ENCODE data around the gene TMA7.

Gene TMA7

DNA sequence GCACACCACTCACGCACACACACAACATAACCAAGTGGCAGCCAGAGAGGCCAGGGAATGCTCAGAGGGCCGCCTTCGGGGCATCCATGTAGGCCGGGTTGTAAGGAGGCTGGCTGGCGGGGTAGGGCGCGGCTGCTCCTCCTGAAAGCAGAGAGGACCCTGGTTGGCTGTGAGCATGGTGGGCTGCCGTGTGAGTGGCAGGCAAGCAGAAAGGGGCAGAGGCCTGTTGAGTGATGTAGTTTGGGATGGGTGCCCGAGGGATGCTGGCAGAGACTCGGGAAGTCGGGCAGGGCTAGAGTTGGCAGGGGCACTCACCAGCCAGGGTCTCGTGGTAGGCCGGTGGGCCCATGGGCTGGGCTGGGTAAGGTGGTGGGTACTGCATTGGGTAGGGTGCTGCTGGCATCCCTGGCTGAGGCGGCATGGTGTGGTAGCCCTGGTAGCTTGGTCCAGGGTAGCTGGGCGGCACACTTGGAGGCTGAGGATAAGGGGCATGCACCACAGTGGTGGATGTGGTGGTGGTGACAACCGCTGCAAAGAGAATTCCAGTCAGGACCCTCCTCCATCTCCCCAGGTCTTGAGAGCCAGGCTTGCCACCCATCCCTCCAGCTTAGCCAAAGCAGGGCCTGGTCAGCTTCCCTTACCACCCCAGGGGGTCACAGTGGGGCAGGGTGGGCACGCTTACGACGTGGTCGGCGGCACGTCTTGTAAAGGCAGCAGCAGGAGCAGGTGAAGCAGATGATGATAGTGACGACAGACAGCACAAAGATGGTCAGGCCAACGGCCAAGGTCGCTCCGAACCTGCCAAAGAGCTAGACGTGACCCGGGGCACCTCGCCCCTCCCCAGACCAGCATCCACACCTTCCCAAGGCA lies 29.2 kb downstream of the TMA7 start:
- no peak for TF ChIP-seq GATA3 (IDR thresholded peaks at IDR 0.05; ENCODE audit: low read depth, low read length)
- TF ChIP-seq GATA2 (IDR thresholded peaks at IDR 0.05; ENCODE audit: low read depth, low read length): no peak

DNA sequence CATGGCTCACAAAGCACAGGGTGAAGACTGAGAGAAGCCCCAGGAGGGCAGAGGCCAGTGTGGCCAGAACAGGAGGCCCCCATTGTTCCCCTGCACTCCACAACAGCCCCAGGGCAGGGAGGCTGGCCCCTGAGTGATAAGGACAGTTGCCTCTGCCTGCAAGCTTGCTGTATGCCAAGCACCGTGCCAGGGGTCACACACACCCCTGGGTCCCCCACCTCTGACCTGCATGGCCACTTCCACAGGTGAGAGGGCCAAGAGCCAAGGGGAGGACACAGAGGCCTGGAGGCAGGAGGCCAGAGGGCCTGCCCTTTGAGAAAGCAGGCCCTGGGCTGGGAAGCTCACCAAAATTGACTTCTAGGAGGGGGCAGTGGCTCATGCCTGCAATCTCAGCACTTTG lies 30.2 kb downstream of the TMA7 start:
- TF ChIP-seq GATA2 (IDR thresholded peaks at IDR 0.05; ENCODE audit: low read depth, low read length): no peak

DNA sequence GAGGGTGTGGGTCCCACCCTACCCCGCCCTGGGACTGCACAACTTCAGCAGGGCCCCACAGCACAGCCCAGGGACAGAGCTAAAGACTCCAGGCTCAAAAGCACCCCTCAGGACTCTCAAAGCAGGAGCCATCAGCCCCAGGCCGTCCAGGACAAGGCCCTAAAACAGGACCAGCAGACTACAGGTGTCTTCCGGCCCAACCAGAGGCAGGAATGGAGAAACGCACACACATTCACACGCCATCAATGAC lies 32.5 kb downstream of the TMA7 start:
- no peak for TF ChIP-seq GATA3 (IDR thresholded peaks at IDR 0.05; ENCODE audit: low read depth, low read length)

DNA sequence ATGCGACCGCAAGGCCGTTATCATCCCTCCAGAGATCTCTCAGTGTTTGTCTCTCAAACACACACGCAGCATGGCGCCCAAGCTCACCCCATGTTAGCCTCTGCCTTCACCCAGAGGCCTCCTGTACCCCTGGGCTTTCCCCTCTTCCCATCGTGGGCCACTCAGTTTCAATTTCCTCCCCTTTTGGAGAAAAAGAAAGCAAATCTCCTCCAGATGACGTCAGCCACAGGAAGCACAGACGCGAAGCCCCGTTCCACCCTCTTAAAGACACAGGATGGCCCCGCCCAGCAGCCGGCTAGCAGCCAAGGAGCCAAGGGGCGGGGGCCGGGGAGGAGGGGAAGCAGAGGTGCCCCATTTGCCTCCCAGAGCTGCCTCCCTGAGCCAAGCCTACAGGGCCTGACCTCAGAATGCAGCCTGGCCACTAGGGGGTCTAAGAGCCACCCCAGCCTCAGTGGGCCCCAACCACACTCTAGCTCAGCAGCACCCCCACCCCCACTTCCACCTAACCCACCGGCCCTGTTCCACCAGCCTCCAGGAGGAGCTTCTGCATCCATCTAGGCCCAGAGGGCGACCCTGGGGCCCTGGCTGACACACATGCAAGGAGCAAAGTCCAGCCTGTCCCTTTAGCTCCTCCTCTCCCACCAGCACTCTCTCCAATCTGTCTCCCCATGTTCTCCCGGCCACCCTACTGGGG lies 33.0 kb downstream of the TMA7 start:
- TF ChIP-seq GATA3 (IDR thresholded peaks at IDR 0.05; ENCODE audit: low read depth, low read length) (no peak), GATA2 (IDR thresholded peaks at IDR 0.05; ENCODE audit: low read depth, low read length) (no peak)

DNA sequence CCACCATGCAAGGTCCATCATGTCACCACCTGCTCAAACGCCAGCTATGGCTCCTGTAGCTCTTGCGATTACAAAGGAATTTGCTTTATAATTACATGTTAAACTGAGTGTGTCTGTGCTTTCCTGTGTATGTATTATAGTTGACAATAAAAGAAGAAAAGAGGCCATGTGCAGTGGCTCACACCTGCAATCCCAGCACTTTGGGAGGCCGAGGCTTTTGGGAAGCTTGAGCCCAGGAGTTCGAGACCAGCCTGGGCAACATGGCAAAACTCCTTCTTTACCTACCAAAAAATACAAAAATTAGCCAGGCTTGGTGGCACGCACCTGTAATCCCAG lies 33.5 kb downstream of the TMA7 start:
- TF ChIP-seq GATA3 (IDR thresholded peaks at IDR 0.05; ENCODE audit: low read depth, low read length) (no peak), GATA2 (IDR thresholded peaks at IDR 0.05; ENCODE audit: low read depth, low read length) (no peak)

DNA sequence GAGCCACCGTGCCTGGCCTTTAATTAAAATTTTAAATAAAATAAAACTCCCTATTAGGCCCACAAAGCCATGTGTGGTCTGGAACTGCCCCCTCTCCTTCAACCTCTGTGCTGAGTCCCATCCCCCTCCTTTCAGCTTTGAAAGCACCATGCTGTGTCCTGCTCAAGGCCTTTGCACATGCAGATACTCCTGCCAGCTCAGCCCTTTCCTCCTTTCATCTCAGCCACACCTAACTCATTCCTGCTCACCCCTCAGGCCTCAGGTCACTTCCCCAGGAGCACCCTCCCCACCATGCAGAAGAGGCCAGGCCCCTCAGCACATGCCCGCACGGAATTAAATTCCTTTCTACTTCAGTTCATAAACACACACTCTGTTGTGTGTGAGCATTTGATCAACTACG lies 34.6 kb downstream of the TMA7 start:
- no peak for TF ChIP-seq GATA3 (IDR thresholded peaks at IDR 0.05; ENCODE audit: low read depth, low read length)
- TF ChIP-seq GATA2 (IDR thresholded peaks at IDR 0.05; ENCODE audit: low read depth, low read length): no peak

DNA sequence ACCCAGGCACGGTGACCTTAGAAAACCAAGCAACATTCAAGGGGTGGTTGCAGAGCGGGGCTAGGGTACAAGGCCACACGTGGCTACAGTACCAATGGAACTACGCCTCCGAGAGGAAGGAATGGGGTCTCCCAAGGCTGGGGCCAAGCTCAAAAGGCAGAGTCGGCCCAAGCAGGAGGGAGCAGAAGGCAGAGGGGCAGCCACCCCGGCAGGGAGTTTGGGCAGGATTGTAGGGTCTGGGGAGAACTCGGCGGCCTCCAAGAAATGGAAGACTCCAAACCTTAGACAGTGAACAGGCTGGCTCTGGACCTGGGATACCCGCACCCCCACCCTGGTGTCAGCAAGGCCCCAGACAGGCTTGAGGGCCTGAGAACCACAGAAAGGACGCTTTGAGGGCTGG lies 35.1 kb downstream of the TMA7 start:
- no peak for TF ChIP-seq GATA2 (IDR thresholded peaks at IDR 0.05; ENCODE audit: low read depth, low read length)
- TF ChIP-seq GATA3 (IDR thresholded peaks at IDR 0.05; ENCODE audit: low read depth, low read length): no peak

DNA sequence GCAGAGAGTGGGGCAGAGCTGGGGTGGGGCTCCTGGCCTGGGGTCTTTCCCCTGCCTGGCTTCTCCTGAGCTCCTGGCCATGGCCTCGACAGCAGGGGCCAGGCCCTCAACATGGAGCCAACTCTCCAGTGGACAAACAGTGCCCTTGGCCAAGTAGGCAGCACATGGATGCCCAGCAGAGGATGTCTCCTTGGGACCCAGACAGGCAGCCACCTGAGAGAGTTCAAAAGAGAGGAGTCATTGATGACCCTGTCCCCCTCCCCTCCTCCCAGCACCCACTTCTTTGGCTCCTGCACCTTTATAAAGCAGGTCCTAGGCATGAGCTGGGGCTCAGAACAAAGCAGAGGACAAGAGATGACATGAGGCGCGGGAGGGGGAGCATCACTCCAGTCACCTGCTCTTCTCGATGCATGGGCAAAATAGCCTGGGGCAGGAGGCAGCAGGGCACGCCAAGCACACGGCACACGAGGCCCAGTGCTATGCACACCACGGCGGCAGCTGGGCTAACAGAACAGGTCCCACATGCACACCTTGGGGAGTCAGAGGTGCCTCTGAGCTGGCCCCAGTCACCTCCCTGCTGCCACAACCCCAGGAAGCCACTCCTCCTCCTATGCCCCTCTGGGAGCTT lies 36.5 kb downstream of the TMA7 start:
- no peak for TF ChIP-seq GATA3 (IDR thresholded peaks at IDR 0.05; ENCODE audit: low read depth, low read length)
- TF ChIP-seq GATA2 (IDR thresholded peaks at IDR 0.05; ENCODE audit: low read depth, low read length): no peak

DNA sequence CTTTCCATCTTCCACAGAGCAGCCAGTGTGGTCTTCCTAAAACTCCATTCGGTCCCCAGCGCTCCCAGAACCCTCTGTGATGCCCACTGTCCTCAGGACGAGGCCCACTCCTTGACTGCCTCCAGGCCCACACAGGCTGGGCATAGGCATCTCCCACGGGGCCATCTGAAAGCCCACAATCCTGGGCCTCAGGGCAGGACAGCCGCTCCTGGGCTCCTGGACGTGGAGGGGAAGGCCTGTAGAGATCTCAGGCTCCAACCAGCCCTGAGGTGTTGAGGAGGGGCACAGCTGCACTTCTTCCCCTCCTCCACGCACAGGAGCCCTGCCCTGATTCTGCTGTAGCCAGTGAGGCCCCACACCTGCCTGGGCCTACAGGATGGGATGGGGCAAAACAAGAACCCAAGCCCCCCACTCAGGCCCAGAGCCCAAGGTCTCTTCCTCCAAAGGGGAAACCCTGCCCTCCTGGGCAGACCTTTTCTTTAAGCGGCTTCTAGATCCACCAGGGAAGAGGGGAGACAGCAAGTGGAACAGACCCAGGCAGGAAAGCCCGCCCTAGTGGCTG lies 38.0 kb downstream of the TMA7 start:
- TF ChIP-seq GATA2 (IDR thresholded peaks at IDR 0.05; ENCODE audit: low read depth, low read length) (no peak), GATA3 (IDR thresholded peaks at IDR 0.05; ENCODE audit: low read depth, low read length) (no peak)

DNA sequence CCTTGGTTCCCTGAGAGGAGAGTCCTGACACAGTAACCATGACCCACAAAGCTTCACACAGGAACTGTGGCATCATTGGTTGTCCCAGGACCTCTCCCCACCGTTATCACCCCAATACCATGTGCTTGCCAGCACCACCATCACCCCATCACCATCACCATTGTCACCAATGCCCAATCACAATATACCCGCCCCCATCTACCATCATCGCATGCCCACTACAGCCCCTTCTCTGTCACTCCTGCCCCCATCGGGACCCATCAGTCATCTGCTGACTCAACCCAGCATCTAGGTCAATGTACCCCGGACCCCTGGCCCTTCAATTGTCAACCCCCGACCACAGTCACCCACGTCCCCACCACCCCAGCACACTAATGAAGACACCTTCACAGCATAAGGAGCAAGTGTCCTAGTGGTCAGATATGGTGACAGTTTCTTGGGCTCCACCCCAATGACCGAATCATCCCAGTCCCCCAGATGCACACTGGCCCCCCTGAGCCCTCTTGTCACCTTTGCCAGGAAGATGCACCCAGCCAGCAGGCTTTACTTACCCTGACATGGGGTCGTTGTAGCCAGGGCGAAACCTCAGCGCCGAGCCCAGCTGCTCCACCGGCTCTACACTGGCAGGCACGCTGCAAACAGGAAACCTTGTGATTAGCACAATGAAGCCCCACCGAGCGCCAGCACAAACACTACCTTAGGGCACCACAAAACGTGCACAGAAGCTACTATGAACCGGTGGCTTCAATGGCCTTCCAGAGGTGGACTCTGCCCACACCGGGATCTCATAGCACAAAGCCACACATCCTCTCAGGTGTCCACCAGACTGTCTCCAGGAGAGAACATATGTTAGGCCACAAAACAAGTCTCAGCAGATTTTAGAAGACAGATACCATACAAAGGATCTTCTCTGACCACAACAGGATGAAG lies 38.8 kb downstream of the TMA7 start:
- no peak for TF ChIP-seq GATA2 (IDR thresholded peaks at IDR 0.05; ENCODE audit: low read depth, low read length)
- no peak for TF ChIP-seq GATA3 (IDR thresholded peaks at IDR 0.05; ENCODE audit: low read depth, low read length)

DNA sequence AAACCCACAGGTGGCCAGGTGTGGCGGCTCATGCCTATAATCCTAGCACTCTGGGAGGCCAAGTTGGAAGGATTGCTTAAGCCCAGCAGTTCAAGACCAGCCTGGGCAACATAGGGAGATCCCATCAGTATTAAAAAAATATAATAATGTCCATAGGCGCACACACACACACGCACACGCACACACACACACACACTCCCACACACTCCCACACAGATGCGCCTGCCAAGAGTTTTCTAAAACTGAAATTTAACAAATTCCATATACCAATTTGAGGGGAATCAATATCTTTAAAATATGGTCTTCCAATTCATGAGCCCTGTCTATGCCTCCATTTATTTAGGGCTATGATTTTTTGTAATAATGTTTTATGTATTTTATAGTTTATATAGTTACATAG lies 46.9 kb downstream of the TMA7 start:
- no peak for TF ChIP-seq GATA2 (IDR thresholded peaks at IDR 0.05; ENCODE audit: low read depth, low read length)
- no peak for TF ChIP-seq GATA3 (IDR thresholded peaks at IDR 0.05; ENCODE audit: low read depth, low read length)

DNA sequence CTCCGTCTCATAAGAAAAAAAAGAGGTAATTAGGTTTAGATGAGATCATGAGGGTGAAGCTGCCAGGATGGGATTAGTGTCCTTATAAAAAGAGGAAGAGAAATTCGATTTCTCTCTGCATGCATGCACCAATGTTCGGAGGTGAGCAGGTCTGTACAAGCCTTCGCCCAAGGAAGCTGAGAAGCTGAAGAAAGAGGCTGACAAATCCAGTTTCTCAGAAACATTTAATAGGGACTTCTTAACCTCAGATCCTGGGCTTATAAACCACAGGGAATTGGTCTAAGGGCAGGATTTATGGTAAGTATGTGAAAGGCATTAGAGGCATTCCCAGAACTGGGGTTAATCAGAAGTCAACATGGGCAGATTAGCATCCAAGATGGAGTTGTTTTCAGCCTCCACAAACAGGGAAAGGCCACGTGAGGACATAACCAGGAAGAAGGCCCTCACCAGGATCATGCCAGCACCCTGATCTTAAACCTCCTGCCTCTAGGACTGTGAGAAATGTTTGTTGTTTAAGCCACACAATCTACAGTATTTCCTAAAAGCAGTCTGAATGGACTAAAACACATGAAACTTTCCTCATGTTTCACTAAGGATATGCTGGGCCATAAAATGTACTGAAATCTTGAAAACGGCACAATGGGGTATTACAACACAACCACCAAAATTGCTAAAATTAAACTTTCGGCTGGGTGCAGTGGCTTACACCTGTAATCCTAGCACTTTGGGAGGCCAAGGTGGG lies 52.6 kb downstream of the TMA7 start:
- TF ChIP-seq GATA3 (IDR thresholded peaks at IDR 0.05; ENCODE audit: low read depth, low read length): no peak
- no peak for TF ChIP-seq GATA2 (IDR thresholded peaks at IDR 0.05; ENCODE audit: low read depth, low read length)

DNA sequence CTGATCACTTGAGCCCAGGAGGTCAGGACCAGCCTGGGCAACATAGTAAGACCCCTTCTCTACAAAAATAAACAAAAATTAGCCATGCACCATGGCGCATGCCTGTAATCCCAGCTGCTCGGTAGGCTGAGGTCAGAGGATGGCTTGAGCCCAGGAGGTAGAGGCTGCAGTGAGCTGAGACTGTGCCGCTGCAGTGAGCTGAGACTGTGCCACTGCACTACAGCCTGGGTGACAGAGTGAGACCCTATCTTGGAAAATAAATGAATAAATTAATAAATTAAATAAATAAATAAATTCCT lies 53.1 kb downstream of the TMA7 start:
- TF ChIP-seq GATA3 (IDR thresholded peaks at IDR 0.05; ENCODE audit: low read depth, low read length): no peak
- TF ChIP-seq GATA2 (IDR thresholded peaks at IDR 0.05; ENCODE audit: low read depth, low read length): no peak
